ENCODE measurements around the gene TRPM8.
A peak's percentile ranks its signal among the peaks of the same experiment; 100 is the strongest.

TRPM8 gene

DNA sequence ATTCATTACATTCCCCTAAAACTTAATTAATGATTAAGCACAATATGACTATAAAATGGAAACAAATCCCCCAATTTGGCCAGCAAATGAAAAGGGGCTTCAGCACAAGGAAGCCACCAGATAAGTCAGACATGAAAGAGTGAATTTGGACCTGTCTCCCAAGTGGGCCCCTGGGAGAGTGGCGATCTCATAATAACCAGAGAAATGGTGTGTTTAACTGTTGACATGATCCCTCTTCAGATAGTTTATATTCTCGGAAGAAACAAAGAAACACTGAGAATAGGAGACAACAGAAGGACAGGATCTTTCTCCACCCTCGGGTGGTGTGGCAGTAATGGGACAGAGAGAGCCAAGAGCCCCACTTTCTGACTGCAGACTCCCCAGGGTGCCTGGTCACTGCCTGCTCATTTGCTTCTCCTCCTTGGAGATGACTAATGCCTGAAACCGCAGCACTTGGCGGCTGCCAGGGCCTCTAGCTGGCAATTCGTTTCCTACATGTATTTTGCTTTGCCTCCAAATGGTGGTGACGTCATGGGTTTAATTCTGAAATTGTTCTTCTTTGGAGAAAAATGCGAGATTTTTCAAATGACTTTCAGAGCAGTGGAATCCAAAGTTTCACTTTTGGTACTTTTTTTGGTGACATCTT, 86.9 kb downstream of the TRPM8 start:
- DNase-seq (ENCODE audit: extremely low read depth, low read depth) = peak; percentile 52
- TF ChIP-seq, protein P1, sequence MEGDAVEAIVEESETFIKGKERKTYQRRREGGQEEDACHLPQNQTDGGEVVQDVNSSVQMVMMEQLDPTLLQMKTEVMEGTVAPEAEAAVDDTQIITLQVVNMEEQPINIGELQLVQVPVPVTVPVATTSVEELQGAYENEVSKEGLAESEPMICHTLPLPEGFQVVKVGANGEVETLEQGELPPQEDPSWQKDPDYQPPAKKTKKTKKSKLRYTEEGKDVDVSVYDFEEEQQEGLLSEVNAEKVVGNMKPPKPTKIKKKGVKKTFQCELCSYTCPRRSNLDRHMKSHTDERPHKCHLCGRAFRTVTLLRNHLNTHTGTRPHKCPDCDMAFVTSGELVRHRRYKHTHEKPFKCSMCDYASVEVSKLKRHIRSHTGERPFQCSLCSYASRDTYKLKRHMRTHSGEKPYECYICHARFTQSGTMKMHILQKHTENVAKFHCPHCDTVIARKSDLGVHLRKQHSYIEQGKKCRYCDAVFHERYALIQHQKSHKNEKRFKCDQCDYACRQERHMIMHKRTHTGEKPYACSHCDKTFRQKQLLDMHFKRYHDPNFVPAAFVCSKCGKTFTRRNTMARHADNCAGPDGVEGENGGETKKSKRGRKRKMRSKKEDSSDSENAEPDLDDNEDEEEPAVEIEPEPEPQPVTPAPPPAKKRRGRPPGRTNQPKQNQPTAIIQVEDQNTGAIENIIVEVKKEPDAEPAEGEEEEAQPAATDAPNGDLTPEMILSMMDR (IDR thresholded peaks at IDR 0.05; ENCODE audit: low read depth, low read length, missing control alignments) = no peak
- H3K4me3 ChIP-seq (replicated peaks; ENCODE audit: low read depth, low read length) = no peak overlapping the region

DNA sequence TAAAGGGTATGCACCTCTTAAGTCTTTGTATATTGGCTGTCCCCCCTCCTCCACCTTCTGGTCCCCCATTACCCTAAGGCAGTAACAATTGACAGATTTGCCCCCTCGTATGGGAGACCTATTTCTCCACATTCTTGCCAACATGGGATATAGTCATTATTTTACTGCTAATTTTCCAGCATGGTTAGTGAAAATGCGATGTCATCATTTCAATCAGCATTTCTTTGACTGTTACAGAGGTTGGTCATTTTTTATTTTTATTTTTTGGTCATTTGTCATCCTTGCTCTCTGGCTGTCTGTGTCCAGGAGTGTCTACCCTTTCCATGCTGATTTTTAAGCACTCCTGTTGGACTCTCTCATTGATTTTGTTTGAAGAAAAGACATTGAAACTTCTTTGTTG, 88.0 kb downstream of the TRPM8 start:
- no peak for DNase-seq (ENCODE audit: extremely low read depth, low read depth)
- TF ChIP-seq, protein P1 (IDR thresholded peaks at IDR 0.05; ENCODE audit: low read depth, low read length, missing control alignments) = no peak
- H3K4me3 ChIP-seq (replicated peaks; ENCODE audit: low read depth, low read length) = no peak overlapping the region

DNA sequence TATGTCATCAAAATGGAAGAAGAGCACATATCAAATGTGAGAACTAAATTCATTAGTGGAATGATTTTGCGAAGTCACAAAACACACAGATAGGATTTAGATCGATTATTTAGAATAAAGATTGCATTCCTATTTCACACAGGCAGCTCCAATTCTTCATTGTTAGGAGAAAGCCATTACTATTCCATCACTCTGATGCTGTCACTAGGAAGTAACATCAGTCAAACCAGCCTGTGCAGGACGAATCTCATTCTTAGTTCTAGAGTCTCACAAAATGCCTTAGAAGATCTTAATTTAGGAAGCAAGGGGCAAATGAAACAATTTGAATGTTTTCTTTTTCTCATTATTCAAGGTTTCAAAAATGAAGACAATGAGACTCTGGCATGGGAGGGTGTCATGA, 89.3 kb downstream of the TRPM8 start:
- DNase-seq (ENCODE audit: extremely low read depth, low read depth) = no peak
- H3K4me3 ChIP-seq (replicated peaks; ENCODE audit: low read depth, low read length) = no peak overlapping the region
- TF ChIP-seq, protein P1 (IDR thresholded peaks at IDR 0.05; ENCODE audit: low read depth, low read length, missing control alignments) = no peak

DNA sequence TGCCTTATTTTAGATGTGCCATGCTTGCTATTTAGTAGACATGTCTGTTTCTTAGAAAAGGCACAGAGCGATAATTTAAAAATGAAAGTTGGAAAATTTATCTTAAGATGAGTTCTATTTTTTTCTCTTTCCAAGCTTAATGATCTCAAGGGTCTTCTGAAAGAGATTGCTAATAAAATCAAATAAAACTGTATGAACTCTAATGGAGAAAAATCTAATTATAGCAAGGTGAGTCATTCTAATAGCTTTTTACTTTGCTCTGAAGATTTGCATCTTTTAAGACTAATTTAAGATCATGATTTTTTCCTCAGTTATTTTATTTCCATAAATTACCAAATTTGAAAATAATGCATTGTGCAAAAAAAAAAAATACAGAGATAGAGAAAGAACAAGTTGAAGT, 97.3 kb downstream of the TRPM8 start:
- DNase-seq (ENCODE audit: extremely low read depth, low read depth) = no peak
- H3K4me3 ChIP-seq (replicated peaks; ENCODE audit: low read depth, low read length) = no peak overlapping the region
- TF ChIP-seq, protein P1 (IDR thresholded peaks at IDR 0.05; ENCODE audit: low read depth, low read length, missing control alignments) = no peak

DNA sequence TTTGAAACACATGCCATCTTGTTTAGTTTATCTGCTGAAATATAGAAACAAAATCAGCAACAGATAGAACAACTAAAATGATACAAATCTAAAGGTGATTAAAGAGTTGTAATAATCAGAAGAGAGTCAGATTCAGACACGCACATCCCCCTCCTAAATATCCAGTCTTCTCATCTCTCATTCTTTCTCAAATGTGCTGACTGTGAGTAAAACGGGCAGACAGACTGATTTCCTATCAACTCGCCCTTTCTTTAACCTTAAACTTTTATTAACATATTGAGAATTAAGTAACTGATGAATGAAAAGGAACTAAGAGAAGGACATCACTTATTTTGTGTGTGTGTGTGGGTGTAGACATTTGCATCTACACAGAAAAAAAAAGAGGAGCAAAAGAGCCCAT, 98.7 kb downstream of the TRPM8 start:
- no peak overlapping the region for H3K4me3 ChIP-seq (replicated peaks; ENCODE audit: low read depth, low read length)
- TF ChIP-seq, protein P1 (IDR thresholded peaks at IDR 0.05; ENCODE audit: low read depth, low read length, missing control alignments) = no peak
- DNase-seq (ENCODE audit: extremely low read depth, low read depth) = no peak

GRCh38 chr2:234019896-234020295, 102.7 kb downstream of the TRPM8 start:
- TF ChIP-seq, protein P1 (IDR thresholded peaks at IDR 0.05; ENCODE audit: low read depth, low read length, missing control alignments) = no peak
- H3K4me3 ChIP-seq (replicated peaks; ENCODE audit: low read depth, low read length) = no peak overlapping the region
- DNase-seq (ENCODE audit: extremely low read depth, low read depth) = no peak

DNA sequence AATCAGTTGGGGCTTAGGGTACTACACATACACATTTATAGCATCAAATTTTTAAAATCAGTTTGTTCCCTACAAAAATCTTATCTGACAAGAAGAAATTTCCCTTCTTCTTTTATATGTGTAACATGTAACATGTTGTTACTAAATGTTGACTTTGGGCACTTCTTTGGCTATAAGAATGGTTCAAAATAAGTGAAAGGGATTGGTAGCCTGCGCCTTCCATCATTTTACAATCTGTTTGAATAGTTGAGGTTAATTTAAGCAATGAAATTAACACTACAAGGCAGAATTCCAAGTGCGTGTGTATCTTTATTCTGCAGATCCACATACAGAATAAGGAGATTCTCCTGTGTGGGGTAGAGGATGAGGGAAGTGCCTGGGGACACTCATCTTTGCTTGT, 103.2 kb downstream of the TRPM8 start:
- H3K4me3 ChIP-seq (replicated peaks; ENCODE audit: low read depth, low read length) = no peak overlapping the region
- TF ChIP-seq, protein P1 (IDR thresholded peaks at IDR 0.05; ENCODE audit: low read depth, low read length, missing control alignments) = no peak
- DNase-seq (ENCODE audit: extremely low read depth, low read depth) = no peak
